HK-2 (cell line): Measurements from ENCODE around the gene NBEAL2.

Experiments
- DNase-seq: peaks from one replicate; pipeline ENCODE4 v3.0.0-alpha.2; 2018; ENCODE audit not compliant: unreplicated experiment

NBEAL2 gene

GRCh38 chr3:46987319-46987742 lies 7.9 kb downstream of the NBEAL2 start:
- no peak for DNase-seq

- DNase-seq, result no peak
Measured at GRCh38 chr3:46987743-46988401, 8.4 kb downstream of the NBEAL2 start.

GRCh38 chr3:46988616-46989015 lies 9.2 kb downstream of the NBEAL2 start:
- no peak for DNase-seq

GRCh38 chr3:46989146-46989810 lies 9.8 kb downstream of the NBEAL2 start:
- no peak for DNase-seq

GRCh38 chr3:46990573-46991374 lies 11.3 kb downstream of the NBEAL2 start:
- no peak for DNase-seq

GRCh38 chr3:46991406-46992165 lies 12.1 kb downstream of the NBEAL2 start:
- no peak for DNase-seq

- DNase-seq, result no peak
Measured at GRCh38 chr3:46992231-46992630, 12.8 kb downstream of the NBEAL2 start.

GRCh38 chr3:46993292-46993691 lies 13.8 kb downstream of the NBEAL2 start:
- no peak for DNase-seq

- no peak for DNase-seq
Measured at GRCh38 chr3:46993986-46994385, 14.5 kb downstream of the NBEAL2 start.

GRCh38 chr3:46994801-46995731 lies 15.6 kb downstream of the NBEAL2 start:
- DNase-seq, result no peak

GRCh38 chr3:46995901-46996562 lies 16.6 kb downstream of the NBEAL2 start:
- no peak for DNase-seq

GRCh38 chr3:46996689-46997452 lies 17.4 kb downstream of the NBEAL2 start:
- no peak for DNase-seq

GRCh38 chr3:46997453-46998091 lies 18.1 kb downstream of the NBEAL2 start:
- no peak for DNase-seq

- DNase-seq, result no peak
Measured at GRCh38 chr3:46998121-46998851, 18.8 kb downstream of the NBEAL2 start.

- DNase-seq, result no peak
Measured at GRCh38 chr3:46998852-46999515, 19.5 kb downstream of the NBEAL2 start.

GRCh38 chr3:46999516-47000197 lies 20.2 kb downstream of the NBEAL2 start:
- DNase-seq, result no peak

- no peak for DNase-seq
Measured at GRCh38 chr3:47000198-47000815, 20.8 kb downstream of the NBEAL2 start.
